ENCODE data around the gene CHCHD3.

CHCHD3 gene

DNA sequence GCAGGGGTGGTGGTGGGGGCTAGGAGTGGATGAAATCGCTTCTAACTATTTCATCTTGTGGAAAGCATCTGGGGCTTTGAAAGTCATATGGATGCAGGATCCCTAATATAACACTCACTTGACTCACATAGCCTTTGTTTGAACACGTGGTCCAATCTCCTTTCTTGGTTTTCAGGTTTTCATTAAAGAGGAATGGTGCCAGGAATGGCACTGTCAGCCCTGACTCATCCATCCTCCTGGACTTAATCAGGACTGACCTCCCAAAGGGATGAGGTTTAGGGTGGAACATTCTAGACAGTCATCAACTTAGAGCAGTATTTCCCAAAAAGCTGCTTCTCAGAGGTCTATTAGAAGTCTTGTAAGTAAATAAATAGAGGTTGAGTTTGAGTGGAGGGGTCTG, 343.6 kb downstream of the CHCHD3 start:
- peak; percentile 89 for DNase-seq (ENCODE audit: low spot score)

- no peak for DNase-seq (ENCODE audit: low spot score)
These were observed 346.4 kb downstream of the CHCHD3 start for GRCh38 chr7:132735476-132735875.

Data from RKO (cell line).